Measurements from ENCODE around the gene PSMB7.

DNA sequence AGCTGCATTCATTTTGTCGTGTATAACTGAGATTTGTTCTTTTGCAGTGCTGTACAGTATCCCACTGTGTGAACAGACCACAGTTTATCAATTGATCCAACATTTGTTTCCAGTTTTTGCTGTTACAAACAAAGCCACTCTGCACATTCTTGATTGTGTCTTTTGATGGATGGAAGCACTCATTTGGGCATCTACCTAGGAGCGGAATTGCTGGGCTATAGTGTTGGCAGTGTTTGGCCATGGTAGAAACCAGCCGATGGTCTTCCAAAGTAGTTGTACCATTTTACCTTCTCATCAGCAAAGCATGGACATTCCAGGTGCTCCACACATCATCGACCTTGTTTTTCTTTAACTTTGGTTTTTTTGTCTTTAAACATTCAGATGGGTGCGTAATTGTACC is 77.7 kb downstream of the PSMB7 start:
- TF ChIP-seq, protein P1, sequence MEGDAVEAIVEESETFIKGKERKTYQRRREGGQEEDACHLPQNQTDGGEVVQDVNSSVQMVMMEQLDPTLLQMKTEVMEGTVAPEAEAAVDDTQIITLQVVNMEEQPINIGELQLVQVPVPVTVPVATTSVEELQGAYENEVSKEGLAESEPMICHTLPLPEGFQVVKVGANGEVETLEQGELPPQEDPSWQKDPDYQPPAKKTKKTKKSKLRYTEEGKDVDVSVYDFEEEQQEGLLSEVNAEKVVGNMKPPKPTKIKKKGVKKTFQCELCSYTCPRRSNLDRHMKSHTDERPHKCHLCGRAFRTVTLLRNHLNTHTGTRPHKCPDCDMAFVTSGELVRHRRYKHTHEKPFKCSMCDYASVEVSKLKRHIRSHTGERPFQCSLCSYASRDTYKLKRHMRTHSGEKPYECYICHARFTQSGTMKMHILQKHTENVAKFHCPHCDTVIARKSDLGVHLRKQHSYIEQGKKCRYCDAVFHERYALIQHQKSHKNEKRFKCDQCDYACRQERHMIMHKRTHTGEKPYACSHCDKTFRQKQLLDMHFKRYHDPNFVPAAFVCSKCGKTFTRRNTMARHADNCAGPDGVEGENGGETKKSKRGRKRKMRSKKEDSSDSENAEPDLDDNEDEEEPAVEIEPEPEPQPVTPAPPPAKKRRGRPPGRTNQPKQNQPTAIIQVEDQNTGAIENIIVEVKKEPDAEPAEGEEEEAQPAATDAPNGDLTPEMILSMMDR (IDR thresholded peaks at IDR 0.05; ENCODE audit: low read depth, low read length) = no peak
- TF ChIP-seq EZH2phosphoT487 (IDR thresholded peaks at IDR 0.05; ENCODE audit: low read depth) = no peak
